WERI-Rb-1 (cell line): ENCODE measurements around the gene FBXO24.
"Not testable (repeated sequence)": the region's sequence is repeated elsewhere in the genome, so short reads cannot be mapped to it uniquely, and the experiment has no call there.

Experiments
- DNase-seq: peaks from one replicate; pipeline ENCODE4 v3.0.0-alpha.2; 2020
- H3K27ac ChIP-seq: fragments of 250-450 bp; sonication (Bioruptor Pico); 2 replicates; pipeline ENCODE4 v1.5.1; 2020; ENCODE audit warnings: mild to moderate bottlenecking, moderate library complexity
- H3K27me3 ChIP-seq: fragments of 250-450 bp; sonication (Bioruptor Pico); 2 replicates; pipeline ENCODE4 v1.5.1; 2021; ENCODE audit warnings: mild to moderate bottlenecking, low read depth, moderate library complexity; ENCODE audit not compliant: insufficient read depth, severe bottlenecking
- H3K36me3 ChIP-seq: fragments of 250-450 bp; sonication (Bioruptor Pico); 2 replicates; pipeline ENCODE4 v1.5.1; 2020; ENCODE audit warnings: mild to moderate bottlenecking, moderate library complexity
- H3K4me3 ChIP-seq: 2 replicates; pipeline ENCODE4 v1.5.1; 2011; ENCODE audit warnings: low read depth, mild to moderate bottlenecking, control low read depth, low read length
- H3K9me3 ChIP-seq: fragments of 250-450 bp; sonication (Bioruptor Pico); 2 replicates; pipeline ENCODE4 v1.5.1; 2021; ENCODE audit warnings: mild to moderate bottlenecking, moderate library complexity; ENCODE audit not compliant: severe bottlenecking
- CTCF ChIP-seq: IDR thresholded peaks from 2 replicates; pipeline ENCODE4 v1.5.1; 2011; ENCODE audit warnings: low read depth, mild to moderate bottlenecking, control low read depth, inconsistent platforms, low read length

FBXO24 gene

GRCh38 chr7:100540073-100540723, 45.9 kb upstream of the FBXO24 start:
- Histone ChIP-seq H3K27ac (no peak overlapping the region), H3K27me3 (no peaks in the 10 kb centered on the region), H3K4me3 (peak overlapping the region; percentile 64), H3K9me3 (no peaks in the 10 kb centered on the region), H3K36me3 (no peaks in the 10 kb centered on the region)
- DNase-seq = no peak
- TF ChIP-seq CTCF = no peak

GRCh38 chr7:100541309-100541708, 44.8 kb upstream of the FBXO24 start:
- not testable (repeated sequence) for H3K9me3 ChIP-seq, H3K36me3 ChIP-seq, H3K27me3 ChIP-seq, DNase-seq, H3K27ac ChIP-seq, H3K4me3 ChIP-seq

GRCh38 chr7:100543586-100543985, 42.5 kb upstream of the FBXO24 start:
- Histone ChIP-seq H3K27ac (no peak overlapping the region), H3K36me3 (peaks cover under 1% of the 10 kb centered on the region; the same call in 1 of the 2 replicates), H3K4me3 (no peak overlapping the region), H3K27me3 (no peaks in the 10 kb centered on the region), H3K9me3 (no peaks in the 10 kb centered on the region)
- no peak for DNase-seq
- TF ChIP-seq CTCF = no peak

GRCh38 chr7:100544386-100544785, 41.7 kb upstream of the FBXO24 start:
- no peak for TF ChIP-seq CTCF
- Histone ChIP-seq H3K9me3 (no peaks in the 10 kb centered on the region), H3K36me3 (peaks cover 9% of the 10 kb centered on the region), H3K27me3 (no peaks in the 10 kb centered on the region), H3K27ac (no peak overlapping the region), H3K4me3 (no peak overlapping the region)
- DNase-seq = no peak

- H3K9me3 ChIP-seq = no peaks in the 10 kb centered on the region
- DNase-seq = no peak
- H3K4me3 ChIP-seq = no peak overlapping the region
- peaks cover 14% of the 10 kb centered on the region for H3K36me3 ChIP-seq
- no peaks in the 10 kb centered on the region for H3K27me3 ChIP-seq
- no peak overlapping the region for H3K27ac ChIP-seq
- no peak for TF ChIP-seq CTCF
These were observed 41.2 kb upstream of the FBXO24 start for GRCh38 chr7:100544967-100545359.

GRCh38 chr7:100545360-100546128, 40.6 kb upstream of the FBXO24 start:
- TF ChIP-seq CTCF = no peak
- no peak overlapping the region for H3K27ac ChIP-seq
- no peaks in the 10 kb centered on the region for H3K9me3 ChIP-seq
- peaks cover 17% of the 10 kb centered on the region for H3K36me3 ChIP-seq
- no peak overlapping the region for H3K4me3 ChIP-seq
- H3K27me3 ChIP-seq = no peaks in the 10 kb centered on the region
- DNase-seq = no peak
